Loucy (cell line): ENCODE measurements around the gene SDCCAG8.

Experiments
- H2AFZ ChIP-seq: fragments of 200-600 bp; sonication (generic); 2 replicates; pipeline ENCODE4 v1.6.0; 2016; ENCODE audit warnings: antibody characterized with exemption, mild to moderate bottlenecking, low read length, moderate library complexity
- H3F3A ChIP-seq: fragments of 200-600 bp; 2 replicates; pipeline ENCODE4 v1.6.0; 2016; ENCODE audit warnings: antibody characterized with exemption, low read depth, mild to moderate bottlenecking
- H3K27me3 ChIP-seq: fragments of 200-600 bp; sonication (generic); 2 replicates; pipeline ENCODE4 v1.6.1; 2014; ENCODE audit warnings: low read length, mild to moderate bottlenecking; ENCODE audit not compliant: insufficient read depth, poor library complexity, severe bottlenecking
- H3K36me3 ChIP-seq: fragments of 200-600 bp; sonication (generic); 2 replicates; pipeline ENCODE4 v1.6.1; 2016; ENCODE audit warnings: low read length; ENCODE audit not compliant: insufficient read depth
- H3K4me1 ChIP-seq: fragments of 200-600 bp; sonication (generic); 2 replicates; pipeline ENCODE4 v1.5.1; 2014; ENCODE audit warnings: low read length, mild to moderate bottlenecking; ENCODE audit not compliant: insufficient read depth, poor library complexity, severe bottlenecking
- H3K4me2 ChIP-seq: fragments of 200-600 bp; sonication (generic); 2 replicates; pipeline ENCODE4 v1.6.0; 2014; ENCODE audit warnings: antibody characterized with exemption, low read length, low read depth, mild to moderate bottlenecking; ENCODE audit not compliant: poor library complexity, severe bottlenecking
- H3K4me3 ChIP-seq: fragments of 200-600 bp; sonication (generic); 2 replicates; pipeline ENCODE4 v1.5.1; 2014; ENCODE audit warnings: low read length, mild to moderate bottlenecking, mixed read lengths; ENCODE audit not compliant: poor library complexity, severe bottlenecking
- H3K79me2 ChIP-seq: fragments of 200-600 bp; sonication (generic); 2 replicates; pipeline ENCODE4 v1.6.1; 2014; ENCODE audit warnings: low read length; ENCODE audit not compliant: insufficient read depth
- H3K9ac ChIP-seq: fragments of 200-600 bp; sonication (generic); 2 replicates; pipeline ENCODE4 v1.6.0; 2014; ENCODE audit warnings: mild to moderate bottlenecking, low read depth, low read length, moderate library complexity; ENCODE audit not compliant: poor library complexity, severe bottlenecking
- H3K9me2 ChIP-seq: fragments of 200-600 bp; sonication (generic); replicated peaks from 2 replicates; pipeline ENCODE4 v1.6.1; 2016; ENCODE audit warnings: low read depth, low read length, mixed read lengths
- H3K9me3 ChIP-seq: fragments of 200-600 bp; sonication (generic); 2 replicates; pipeline ENCODE4 v1.6.1; 2014; ENCODE audit warnings: mild to moderate bottlenecking, antibody characterized with exemption, low read length, low read depth; ENCODE audit not compliant: insufficient read depth
- H4K20me1 ChIP-seq: fragments of 200-600 bp; sonication (generic); 2 replicates; pipeline ENCODE4 v1.6.0; 2014; ENCODE audit warnings: antibody characterized with exemption, low read length, mild to moderate bottlenecking; ENCODE audit not compliant: insufficient read depth, poor library complexity, severe bottlenecking
- CTCF ChIP-seq: fragments of 200-600 bp; sonication (generic); conservative IDR thresholded peaks from 2 replicates; pipeline ENCODE4 v1.5.1; 2014; ENCODE audit warnings: mild to moderate bottlenecking, antibody characterized with exemption, low read length
- EZH2phosphoT487 ChIP-seq: fragments of 200-600 bp; IDR thresholded peaks from 2 replicates; pipeline ENCODE4 v1.6.1; 2018; ENCODE audit warnings: antibody characterized with exemption, mild to moderate bottlenecking, moderate library complexity, borderline replicate concordance

Gene SDCCAG8

DNA sequence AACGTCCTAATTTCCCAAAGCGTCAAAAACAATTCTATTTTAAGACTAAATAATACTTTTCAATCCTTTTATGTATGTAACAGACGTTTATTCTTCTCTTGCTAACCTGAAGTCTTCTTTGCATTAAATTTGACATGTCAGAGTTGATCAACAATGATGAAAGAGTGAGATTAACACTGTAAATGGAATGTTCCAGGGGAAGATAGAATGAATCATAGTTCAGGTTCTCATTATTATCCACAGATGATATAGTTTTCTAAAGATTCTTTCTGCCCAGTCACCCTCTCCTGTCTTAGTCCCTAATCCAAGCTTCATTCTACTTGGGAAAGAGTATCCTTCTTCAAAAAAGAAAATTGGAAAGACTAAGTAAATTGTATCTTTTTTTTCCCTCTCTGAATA is 38.9 kb downstream of the SDCCAG8 start:
- Histone ChIP-seq H4K20me1 (no peaks in the 10 kb centered on the region), H3K4me2 (no peak overlapping the region), H2AFZ (no peak overlapping the region), H3K27me3 (no peaks in the 10 kb centered on the region), H3K36me3 (peaks cover 25% of the 10 kb centered on the region; the same call in 1 of the 2 replicates), H3K9ac (no peak overlapping the region), H3K4me1 (no peaks in the 10 kb centered on the region), H3K9me2 (no peaks in the 10 kb centered on the region), H3K4me3 (no peak overlapping the region), H3K9me3 (no peaks in the 10 kb centered on the region), H3F3A (no peaks in the 10 kb centered on the region), H3K79me2 (no peaks in the 10 kb centered on the region)
- TF ChIP-seq EZH2phosphoT487 (no peak), CTCF (no peak)

DNA sequence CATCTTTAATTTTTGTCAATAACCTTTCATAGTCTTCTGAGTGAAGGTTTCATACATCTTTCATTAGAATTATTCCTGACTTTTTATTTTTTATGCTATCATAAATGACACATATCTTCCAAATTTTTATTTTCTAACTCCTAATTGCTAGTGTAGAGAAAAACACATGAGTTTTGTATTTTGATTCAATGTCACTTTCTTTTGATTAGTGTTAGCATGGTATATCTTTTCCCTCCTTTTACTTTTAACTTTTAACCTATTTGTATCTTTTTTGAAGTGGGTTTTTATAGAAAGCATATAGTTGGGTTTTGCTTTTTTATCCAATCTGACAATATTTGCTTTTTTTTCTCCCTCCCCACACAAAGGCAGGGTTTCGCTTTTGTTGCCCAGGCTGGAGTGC is 43.2 kb downstream of the SDCCAG8 start:
- Histone ChIP-seq H3K4me2 (no peak overlapping the region), H3K4me3 (no peak overlapping the region), H3K27me3 (no peaks in the 10 kb centered on the region), H2AFZ (no peak overlapping the region), H3K9me3 (no peaks in the 10 kb centered on the region), H3K4me1 (no peaks in the 10 kb centered on the region), H3K9me2 (no peaks in the 10 kb centered on the region), H3K9ac (no peak overlapping the region), H3K79me2 (no peaks in the 10 kb centered on the region), H3F3A (no peaks in the 10 kb centered on the region), H3K36me3 (peaks cover 18% of the 10 kb centered on the region; the same call in 1 of the 2 replicates), H4K20me1 (no peaks in the 10 kb centered on the region)
- TF ChIP-seq EZH2phosphoT487 (no peak), CTCF (no peak)

DNA sequence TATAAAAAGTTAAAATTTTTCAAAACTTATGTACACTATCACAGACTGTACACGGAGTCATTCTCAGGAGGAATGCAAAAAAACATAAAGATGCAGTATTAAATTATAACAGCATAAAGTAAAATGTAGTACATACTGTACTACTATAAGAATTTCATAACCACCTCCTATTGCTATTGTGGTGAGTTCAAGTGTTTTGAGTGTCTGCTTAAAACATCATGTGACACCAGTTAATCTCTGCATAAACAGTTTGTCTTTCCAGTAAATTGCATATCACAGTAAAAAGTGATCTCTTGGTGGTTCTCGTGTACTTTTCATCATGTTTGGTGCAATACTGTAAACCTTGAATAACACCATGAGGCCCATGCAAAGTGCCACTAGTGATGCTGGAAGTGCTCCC is 45.2 kb downstream of the SDCCAG8 start:
- Histone ChIP-seq H4K20me1 (no peaks in the 10 kb centered on the region), H3F3A (no peaks in the 10 kb centered on the region), H3K36me3 (peaks cover 14% of the 10 kb centered on the region; the same call in 1 of the 2 replicates), H3K9me2 (no peaks in the 10 kb centered on the region), H2AFZ (no peak overlapping the region), H3K79me2 (no peaks in the 10 kb centered on the region), H3K4me2 (no peak overlapping the region), H3K27me3 (no peaks in the 10 kb centered on the region), H3K4me1 (no peaks in the 10 kb centered on the region), H3K4me3 (no peak overlapping the region), H3K9me3 (no peaks in the 10 kb centered on the region), H3K9ac (no peak overlapping the region)
- TF ChIP-seq CTCF (no peak), EZH2phosphoT487 (no peak)
